Liver (tissue), 9 donors: ENCODE results near the gene PDLIM7. TPM values are rescaled to one million over a fixed set of nuclear protein-coding genes. Genes with fewer than 3 reads are reported as not detected.

Experiments
- DNase-seq: peaks from one replicate; pipeline ENCODE4 v3.0.0-alpha.2; 2017; ENCODE audit warnings: low spot score
- H3K27ac ChIP-seq, 2 donors: one replicate each; pipeline ENCODE4 v1.7.0; 2013; ENCODE audit warnings: inconsistent platforms in 2 of 2, low read length in 2 of 2, control low read depth in 1 of 2, low read depth in 1 of 2, mild to moderate bottlenecking in 1 of 2
- H3K27me3 ChIP-seq, 4 donors: one replicate each; pipeline versions ENCODE4 v1.6.1 to v1.7.0; 2013; ENCODE audit warnings: low read length in 3 of 4, inconsistent platforms in 1 of 4, mild to moderate bottlenecking in 1 of 4, moderate library complexity in 1 of 4; ENCODE audit not compliant: control insufficient read depth in 4 of 4, insufficient read depth in 4 of 4
- H3K36me3 ChIP-seq, 4 donors: one replicate each; pipeline versions ENCODE4 v1.6.1 to v1.7.0; 2013; ENCODE audit warnings: low read length in 3 of 4, mild to moderate bottlenecking in 3 of 4, low read depth in 1 of 4, moderate library complexity in 1 of 4; ENCODE audit not compliant: control insufficient read depth in 4 of 4, insufficient read depth in 3 of 4
- H3K4me1 ChIP-seq, 4 donors: one replicate each; pipeline versions ENCODE4 v1.6.1 to v1.7.0; 2013; ENCODE audit warnings: low read length in 3 of 4, mild to moderate bottlenecking in 3 of 4, moderate library complexity in 1 of 4; ENCODE audit not compliant: control insufficient read depth in 4 of 4, insufficient read depth in 4 of 4
- H3K4me3 ChIP-seq, 3 donors: one replicate each; pipeline versions ENCODE4 v1.6.1 to v1.7.0; 2013; ENCODE audit warnings: low read length in 3 of 3, control low read depth in 1 of 3, low read depth in 1 of 3, mild to moderate bottlenecking in 1 of 3
- H3K9ac ChIP-seq, 2 donors: one replicate each; pipeline ENCODE4 v1.7.0; 2013; ENCODE audit warnings: low read length in 2 of 2, mild to moderate bottlenecking in 2 of 2, moderate library complexity in 2 of 2, control low read depth in 1 of 2, low read depth in 1 of 2
- H3K9me3 ChIP-seq, 4 donors: one replicate each; pipeline versions ENCODE4 v1.6.1 to v1.7.0; 2013; ENCODE audit warnings: low read length in 3 of 4; ENCODE audit not compliant: control insufficient read depth in 4 of 4
- ATF3 ChIP-seq: IDR thresholded peaks from 2 replicates; pipeline ENCODE4 v1.6.1; 2016; ENCODE audit warnings: antibody characterized with exemption
- CTCF ChIP-seq: fragments of 150-350 bp; IDR thresholded peaks from 2 replicates; pipeline ENCODE4 v1.5.1; 2017; ENCODE audit warnings: improper control_type of control experiment, low read depth, low read length; ENCODE audit not compliant: missing input control
- EGR1 ChIP-seq, 2 donors: IDR thresholded peaks; 2 replicates each; pipeline ENCODE4 v1.6.1; 2016 to 2018; ENCODE audit warnings: antibody characterized with exemption in 2 of 2, low read depth in 2 of 2
- FOXA1 ChIP-seq: IDR thresholded peaks from 2 replicates; pipeline ENCODE4 v1.6.1; 2016; ENCODE audit warnings: antibody characterized with exemption
- FOXA2 ChIP-seq: IDR thresholded peaks from 2 replicates; pipeline ENCODE4 v1.6.1; 2016; ENCODE audit warnings: antibody characterized with exemption
- GABPA ChIP-seq, 2 donors: IDR thresholded peaks in 1 of 2; conservative IDR thresholded peaks in 1 of 2; 2 replicates each; pipeline ENCODE4 v1.6.1; 2016; ENCODE audit warnings: antibody characterized with exemption in 2 of 2, mild to moderate bottlenecking in 1 of 2, moderate library complexity in 1 of 2
- HNF4A ChIP-seq, 2 donors: conservative IDR thresholded peaks; 2 replicates each; pipeline ENCODE4 v1.6.1; 2016; ENCODE audit warnings: antibody characterized with exemption in 2 of 2, mild to moderate bottlenecking in 2 of 2
- HNF4G ChIP-seq: IDR thresholded peaks from 2 replicates; pipeline ENCODE4 v1.6.1; 2016; ENCODE audit warnings: antibody characterized with exemption
- JUND ChIP-seq, 2 donors: IDR thresholded peaks; 2 replicates each; pipeline ENCODE4 v1.6.1; 2016; ENCODE audit warnings: antibody characterized with exemption in 2 of 2
- MAX ChIP-seq: IDR thresholded peaks from 2 replicates; pipeline ENCODE4 v1.6.1; 2016; ENCODE audit warnings: antibody characterized with exemption
- RAD21 ChIP-seq, 2 donors: IDR thresholded peaks; 2 replicates each; pipeline ENCODE4 v1.6.1; 2016; ENCODE audit warnings: antibody characterized with exemption in 2 of 2, mild to moderate bottlenecking in 2 of 2
- RXRA ChIP-seq, 2 donors: IDR thresholded peaks; 2 replicates each; pipeline ENCODE4 v1.6.1; 2017 to 2018; ENCODE audit warnings: antibody characterized with exemption in 2 of 2, mild to moderate bottlenecking in 1 of 2
- SP1 ChIP-seq: IDR thresholded peaks from 2 replicates; pipeline ENCODE4 v1.6.1; 2018; ENCODE audit warnings: antibody characterized with exemption, mild to moderate bottlenecking
- TAF1 ChIP-seq: conservative IDR thresholded peaks from 2 replicates; pipeline ENCODE4 v1.6.1; 2016; ENCODE audit warnings: antibody characterized with exemption, mild to moderate bottlenecking
- YY1 ChIP-seq: IDR thresholded peaks from 2 replicates; pipeline ENCODE4 v1.6.1; 2016; ENCODE audit warnings: antibody characterized with exemption, mild to moderate bottlenecking
- ZBTB33 ChIP-seq: IDR thresholded peaks from 2 replicates; pipeline ENCODE4 v1.6.1; 2016; ENCODE audit warnings: antibody characterized with exemption
- WGBS: extraction: QIAGEN DNeasy Blood & Tissue Kit; methylation state at CpG from one replicate; pipeline ENCODE4 v1.1.7; 2013; 5-methylcytosine and 5-hydroxymethylcytosine counted together
- polyA plus RNA-seq, 2 donors: library from polyadenylated mRNA; stranded (reverse) in 1 of 2; unstranded in 1 of 2; fragments of 200-250 nt in 1 of 2; fragments of >200 nt in 1 of 2; fragmentation: Nextera tagmentation in 1 of 2; extraction: Ambion mirVana in 1 of 2; gene quantifications; one replicate each; pipeline versions ENCODE4 v1.2.1 to v1.2.3, GENCODE V29; 2013 to 2015
- total RNA-seq, 2 donors: library from RNA; depleted of rRNA; stranded (reverse); fragments of >200 nt; gene quantifications; one replicate each; pipeline ENCODE4 v1.2.3, GENCODE V29; 2014
- donor health status: healthy.
- donor health status: healthy.
- donor health status: healthy.
- donor health status: healthy.
- donor health status: healthy.

The PDLIM7 gene
- total and polyA plus RNA-seq, 4 donors = 5.5 to 36.0 (median 8.5) TPM

- Histone ChIP-seq H3K4me3 (no peak overlapping the region), H3K9me3 (no peaks in the 10 kb centered on the region), H3K36me3 (peaks cover 17 to 85% (median 39%) of the 10 kb centered on the region in 4 donors), H3K4me1 (no peaks in the 10 kb centered on the region), H3K27ac (no peak overlapping the region), H3K27me3 (no peaks in the 10 kb centered on the region), H3K9ac (no peak overlapping the region)
- WGBS = 95% methylated on average over 8 of the region's 8 CpGs
- TF ChIP-seq EGR1 (IDR thresholded peaks at IDR 0.05; ENCODE audit: low read depth in 2 of 2) (no peak), JUND (IDR thresholded peaks at IDR 0.05) (no peak), SP1 (no peak), RXRA (IDR thresholded peaks at IDR 0.05) (no peak), GABPA (IDR thresholded peaks at IDR 0.05 in 1 of 2, conservative IDR thresholded peaks at IDR 0.05 in 1 of 2) (no peak), ZBTB33 (no peak), HNF4A (conservative IDR thresholded peaks at IDR 0.05) (no peak), FOXA1 (no peak), MAX (no peak), TAF1 (no peak)
- DNase-seq = no peak
These were observed 30.2 kb upstream of the PDLIM7 start for GRCh38 chr5:177527595-177527994.

GRCh38 chr5:177526791-177527190 is 29.4 kb upstream of the PDLIM7 start:
- Histone ChIP-seq H3K9me3 (no peaks in the 10 kb centered on the region), H3K27ac (no peak overlapping the region)
- TF ChIP-seq ZBTB33 = no peak

GRCh38 chr5:177526191-177526590 is 28.8 kb upstream of the PDLIM7 start:
- Histone ChIP-seq H3K9me3 (no peaks in the 10 kb centered on the region), H3K4me1 (no peaks in the 10 kb centered on the region), H3K9ac (no peak overlapping the region), H3K4me3 (no peak overlapping the region), H3K36me3 (peaks cover 12 to 84% (median 45%) of the 10 kb centered on the region in 4 donors), H3K27me3 (no peaks in the 10 kb centered on the region), H3K27ac (no peak overlapping the region)
- no peak for DNase-seq
- 96% methylated on average over 4 of the region's 4 CpGs for WGBS
- TF ChIP-seq EGR1 (IDR thresholded peaks at IDR 0.05; ENCODE audit: low read depth in 2 of 2) (no peak), MAX (no peak), YY1 (no peak), RAD21 (IDR thresholded peaks at IDR 0.05) (no peak), CTCF (no peak), RXRA (IDR thresholded peaks at IDR 0.05) (no peak), ZBTB33 (no peak), GABPA (IDR thresholded peaks at IDR 0.05 in 1 of 2, conservative IDR thresholded peaks at IDR 0.05 in 1 of 2) (no peak), ATF3 (no peak), SP1 (no peak), HNF4G (no peak), FOXA1 (no peak), FOXA2 (no peak)

More at GRCh38 chr5:177526791-177527190, 29.4 kb upstream of the PDLIM7 start:
- no peak for DNase-seq
- Histone ChIP-seq H3K36me3 (peaks cover 12 to 81% (median 40%) of the 10 kb centered on the region in 4 donors), H3K4me1 (no peaks in the 10 kb centered on the region), H3K9ac (no peak overlapping the region), H3K27me3 (no peaks in the 10 kb centered on the region), H3K4me3 (no peak overlapping the region)
- 96% methylated on average over 6 of the region's 6 CpGs for whole genome bisulfite sequencing
